Stimulated activated CD8-positive, alpha-beta memory T cell treated with anti-CD3 and anti-CD28 coated beads, Interleukin-12 subunit alpha, Interleukin-12 subunit beta, amount 100 ng/mL, for 24 hours (primary cell): ENCODE measurements around the gene CCDC200.
"Not testable (repeated sequence)": the region's sequence is repeated elsewhere in the genome, so short reads cannot be mapped to it uniquely, and the experiment has no call there.

Experiments used
- DNase-seq: peaks from one replicate; pipeline ENCODE4 v3.0.0-alpha.2; 2020; ENCODE audit errors: extremely low read depth

Gene CCDC200

GRCh38 chr17:43216369-43216761 is 12.1 kb downstream of the CCDC200 start:
- DNase-seq = no peak

GRCh38 chr17:43215341-43215740 is 13.1 kb downstream of the CCDC200 start:
- DNase-seq = no peak

- DNase-seq = no peak
Observed at GRCh38 chr17:43213545-43213944, 14.9 kb downstream of the CCDC200 start.

- no peak for DNase-seq
Observed at GRCh38 chr17:43212641-43213490, 15.6 kb downstream of the CCDC200 start.

- peak; percentile 54 for DNase-seq
Observed at GRCh38 chr17:43211480-43212402, 16.7 kb downstream of the CCDC200 start, which contains the start of gene TMEM106A. TMEM106A (plus strand) TSS chr17:43211875; CDS start chr17:43213042, 1,167 bp downstream.

- no peak for DNase-seq
Observed at GRCh38 chr17:43211123-43211479, 17.3 kb downstream of the CCDC200 start.

GRCh38 chr17:43210576-43210975 is 17.8 kb downstream of the CCDC200 start:
- DNase-seq = no peak

GRCh38 chr17:43203013-43203412 is 25.4 kb downstream of the CCDC200 start:
- DNase-seq = not testable (repeated sequence)

- DNase-seq = no peak
Observed at GRCh38 chr17:43200127-43200526, 28.3 kb downstream of the CCDC200 start.

- DNase-seq = no peak
Observed at GRCh38 chr17:43199633-43200032, 28.8 kb downstream of the CCDC200 start.

GRCh38 chr17:43193251-43193650 is 35.2 kb downstream of the CCDC200 start:
- DNase-seq = no peak

GRCh38 chr17:43186656-43187055 is 41.8 kb downstream of the CCDC200 start:
- DNase-seq = not testable (repeated sequence)

- DNase-seq = no peak
Observed at GRCh38 chr17:43183921-43184320, 44.5 kb downstream of the CCDC200 start.

- no peak for DNase-seq
Observed at GRCh38 chr17:43176119-43176570, 52.3 kb downstream of the CCDC200 start.

- no peak for DNase-seq
Observed at GRCh38 chr17:43175213-43176118, 53.0 kb downstream of the CCDC200 start.

GRCh38 chr17:43171586-43172487 is 56.6 kb downstream of the CCDC200 start:
- DNase-seq = no peak
